C4-2B (cell line): Measurements from ENCODE around the gene MIX23.

Experiments
- H3K27ac ChIP-seq: fragments of 450-650 bp; 2 replicates; pipeline ENCODE4 v1.5.1; 2017
- CTCF ChIP-seq: fragments of 450-650 bp; conservative IDR thresholded peaks from 2 replicates; pipeline ENCODE4 v1.5.1; 2017; ENCODE audit warnings: mild to moderate bottlenecking
- ZFX ChIP-seq: fragments of 450-650 bp; IDR thresholded peaks from 2 replicates; pipeline ENCODE4 v1.6.1; 2017

MIX23 gene

GRCh38 chr3:122382888-122383666, at the start of gene MIX23:
MIX23 (minus strand) TSS chr3:122383231; CDS start chr3:122383224, 7 bp downstream.
- no peak for TF ChIP-seq CTCF
- TF ChIP-seq ZFX = peak; percentile 71
- peak within 1 kb of the TSS; percentile 81 for H3K27ac ChIP-seq

- TF ChIP-seq ZFX = no peak
- no peak for TF ChIP-seq CTCF
- no peak overlapping the region for H3K27ac ChIP-seq
Observed at GRCh38 chr3:122430371-122430770, 47.3 kb upstream of the MIX23 start.

- TF ChIP-seq CTCF = no peak
- TF ChIP-seq ZFX = no peak
- H3K27ac ChIP-seq = no peak overlapping the region
Observed at GRCh38 chr3:122427857-122428471, 44.9 kb upstream of the MIX23 start.

GRCh38 chr3:122421836-122422235, 38.8 kb upstream of the MIX23 start:
- H3K27ac ChIP-seq = no peak overlapping the region

GRCh38 chr3:122421101-122421500, 38.1 kb upstream of the MIX23 start:
- TF ChIP-seq ZFX (no peak), CTCF (no peak)
- H3K27ac ChIP-seq = no peak overlapping the region

More at GRCh38 chr3:122421836-122422235, 38.8 kb upstream of the MIX23 start:
- TF ChIP-seq CTCF (no peak), ZFX (no peak)

GRCh38 chr3:122416966-122417365, 33.9 kb upstream of the MIX23 start:
- no peak for TF ChIP-seq ZFX
- no peak for TF ChIP-seq CTCF
- peak overlapping the region; percentile 85 for H3K27ac ChIP-seq
